Measurements from ENCODE around the gene TCF7L2. TPM values are rescaled to one million over a fixed set of nuclear protein-coding genes. Genes with fewer than 3 reads are reported as not detected.

TCF7L2 gene
- total and polyA plus RNA-seq, 9 of the 15 experiments (the other 6 are each of a cell fraction or from before 2014, with no cell fraction given), result 0.32 to 2.8 (median 0.92) TPM

DNA sequence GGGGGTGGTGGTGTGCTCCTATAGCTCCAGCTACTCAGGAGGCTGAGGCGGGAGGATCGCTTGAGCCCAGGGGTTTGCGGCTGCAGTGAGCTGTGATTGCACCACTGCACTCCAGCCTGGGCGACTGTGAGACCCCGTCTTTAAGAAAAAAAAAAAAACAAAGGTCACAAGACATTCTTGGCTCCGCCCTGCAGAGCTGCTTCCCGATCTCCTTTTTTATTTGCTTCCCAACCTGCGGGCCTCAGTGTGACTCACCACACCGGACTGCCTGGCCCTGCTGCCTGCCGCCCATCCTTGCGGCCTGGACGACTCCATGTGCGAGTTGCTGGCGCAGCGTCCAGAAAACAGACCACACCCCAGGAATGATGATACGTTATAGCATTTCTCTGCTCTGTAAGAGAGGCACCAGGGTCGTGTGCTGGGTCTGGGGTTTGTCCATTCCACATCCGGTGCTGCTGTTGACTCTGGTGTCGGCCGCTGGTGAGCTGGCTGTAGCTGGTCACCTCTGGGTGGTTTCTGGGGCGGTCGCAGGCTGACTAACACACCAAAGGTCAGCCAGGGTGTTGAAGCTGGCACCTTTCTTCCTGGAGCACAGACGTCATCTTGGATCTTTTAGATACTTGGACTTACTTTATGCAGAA is 123.6 kb downstream of the TCF7L2 start (continued):
- TF ChIP-seq, protein P1, sequence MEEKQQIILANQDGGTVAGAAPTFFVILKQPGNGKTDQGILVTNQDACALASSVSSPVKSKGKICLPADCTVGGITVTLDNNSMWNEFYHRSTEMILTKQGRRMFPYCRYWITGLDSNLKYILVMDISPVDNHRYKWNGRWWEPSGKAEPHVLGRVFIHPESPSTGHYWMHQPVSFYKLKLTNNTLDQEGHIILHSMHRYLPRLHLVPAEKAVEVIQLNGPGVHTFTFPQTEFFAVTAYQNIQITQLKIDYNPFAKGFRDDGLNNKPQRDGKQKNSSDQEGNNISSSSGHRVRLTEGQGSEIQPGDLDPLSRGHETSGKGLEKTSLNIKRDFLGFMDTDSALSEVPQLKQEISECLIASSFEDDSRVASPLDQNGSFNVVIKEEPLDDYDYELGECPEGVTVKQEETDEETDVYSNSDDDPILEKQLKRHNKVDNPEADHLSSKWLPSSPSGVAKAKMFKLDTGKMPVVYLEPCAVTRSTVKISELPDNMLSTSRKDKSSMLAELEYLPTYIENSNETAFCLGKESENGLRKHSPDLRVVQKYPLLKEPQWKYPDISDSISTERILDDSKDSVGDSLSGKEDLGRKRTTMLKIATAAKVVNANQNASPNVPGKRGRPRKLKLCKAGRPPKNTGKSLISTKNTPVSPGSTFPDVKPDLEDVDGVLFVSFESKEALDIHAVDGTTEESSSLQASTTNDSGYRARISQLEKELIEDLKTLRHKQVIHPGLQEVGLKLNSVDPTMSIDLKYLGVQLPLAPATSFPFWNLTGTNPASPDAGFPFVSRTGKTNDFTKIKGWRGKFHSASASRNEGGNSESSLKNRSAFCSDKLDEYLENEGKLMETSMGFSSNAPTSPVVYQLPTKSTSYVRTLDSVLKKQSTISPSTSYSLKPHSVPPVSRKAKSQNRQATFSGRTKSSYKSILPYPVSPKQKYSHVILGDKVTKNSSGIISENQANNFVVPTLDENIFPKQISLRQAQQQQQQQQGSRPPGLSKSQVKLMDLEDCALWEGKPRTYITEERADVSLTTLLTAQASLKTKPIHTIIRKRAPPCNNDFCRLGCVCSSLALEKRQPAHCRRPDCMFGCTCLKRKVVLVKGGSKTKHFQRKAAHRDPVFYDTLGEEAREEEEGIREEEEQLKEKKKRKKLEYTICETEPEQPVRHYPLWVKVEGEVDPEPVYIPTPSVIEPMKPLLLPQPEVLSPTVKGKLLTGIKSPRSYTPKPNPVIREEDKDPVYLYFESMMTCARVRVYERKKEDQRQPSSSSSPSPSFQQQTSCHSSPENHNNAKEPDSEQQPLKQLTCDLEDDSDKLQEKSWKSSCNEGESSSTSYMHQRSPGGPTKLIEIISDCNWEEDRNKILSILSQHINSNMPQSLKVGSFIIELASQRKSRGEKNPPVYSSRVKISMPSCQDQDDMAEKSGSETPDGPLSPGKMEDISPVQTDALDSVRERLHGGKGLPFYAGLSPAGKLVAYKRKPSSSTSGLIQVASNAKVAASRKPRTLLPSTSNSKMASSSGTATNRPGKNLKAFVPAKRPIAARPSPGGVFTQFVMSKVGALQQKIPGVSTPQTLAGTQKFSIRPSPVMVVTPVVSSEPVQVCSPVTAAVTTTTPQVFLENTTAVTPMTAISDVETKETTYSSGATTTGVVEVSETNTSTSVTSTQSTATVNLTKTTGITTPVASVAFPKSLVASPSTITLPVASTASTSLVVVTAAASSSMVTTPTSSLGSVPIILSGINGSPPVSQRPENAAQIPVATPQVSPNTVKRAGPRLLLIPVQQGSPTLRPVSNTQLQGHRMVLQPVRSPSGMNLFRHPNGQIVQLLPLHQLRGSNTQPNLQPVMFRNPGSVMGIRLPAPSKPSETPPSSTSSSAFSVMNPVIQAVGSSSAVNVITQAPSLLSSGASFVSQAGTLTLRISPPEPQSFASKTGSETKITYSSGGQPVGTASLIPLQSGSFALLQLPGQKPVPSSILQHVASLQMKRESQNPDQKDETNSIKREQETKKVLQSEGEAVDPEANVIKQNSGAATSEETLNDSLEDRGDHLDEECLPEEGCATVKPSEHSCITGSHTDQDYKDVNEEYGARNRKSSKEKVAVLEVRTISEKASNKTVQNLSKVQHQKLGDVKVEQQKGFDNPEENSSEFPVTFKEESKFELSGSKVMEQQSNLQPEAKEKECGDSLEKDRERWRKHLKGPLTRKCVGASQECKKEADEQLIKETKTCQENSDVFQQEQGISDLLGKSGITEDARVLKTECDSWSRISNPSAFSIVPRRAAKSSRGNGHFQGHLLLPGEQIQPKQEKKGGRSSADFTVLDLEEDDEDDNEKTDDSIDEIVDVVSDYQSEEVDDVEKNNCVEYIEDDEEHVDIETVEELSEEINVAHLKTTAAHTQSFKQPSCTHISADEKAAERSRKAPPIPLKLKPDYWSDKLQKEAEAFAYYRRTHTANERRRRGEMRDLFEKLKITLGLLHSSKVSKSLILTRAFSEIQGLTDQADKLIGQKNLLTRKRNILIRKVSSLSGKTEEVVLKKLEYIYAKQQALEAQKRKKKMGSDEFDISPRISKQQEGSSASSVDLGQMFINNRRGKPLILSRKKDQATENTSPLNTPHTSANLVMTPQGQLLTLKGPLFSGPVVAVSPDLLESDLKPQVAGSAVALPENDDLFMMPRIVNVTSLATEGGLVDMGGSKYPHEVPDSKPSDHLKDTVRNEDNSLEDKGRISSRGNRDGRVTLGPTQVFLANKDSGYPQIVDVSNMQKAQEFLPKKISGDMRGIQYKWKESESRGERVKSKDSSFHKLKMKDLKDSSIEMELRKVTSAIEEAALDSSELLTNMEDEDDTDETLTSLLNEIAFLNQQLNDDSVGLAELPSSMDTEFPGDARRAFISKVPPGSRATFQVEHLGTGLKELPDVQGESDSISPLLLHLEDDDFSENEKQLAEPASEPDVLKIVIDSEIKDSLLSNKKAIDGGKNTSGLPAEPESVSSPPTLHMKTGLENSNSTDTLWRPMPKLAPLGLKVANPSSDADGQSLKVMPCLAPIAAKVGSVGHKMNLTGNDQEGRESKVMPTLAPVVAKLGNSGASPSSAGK (IDR thresholded peaks at IDR 0.05), result peak; percentile 37; the same call in 1 of the 2 replicates
- TF ChIP-seq SMAD4 (CRISPR knock-in tag; conservative IDR thresholded peaks at IDR 0.05) (0 out of 2 replicates have a peak, but pooled peaks have one; percentile 15), ETV5 (CRISPR knock-in tag; IDR thresholded peaks at IDR 0.05; ENCODE audit: low read depth) (peak; percentile 56; the same call in 1 of the 2 replicates), MAX (CRISPR knock-in tag; IDR thresholded peaks at IDR 0.05) (peak; percentile 60), MYC (IDR thresholded peaks at IDR 0.05; ENCODE audit: low read depth, low read length) (peak; percentile 56), MYC (CRISPR knock-in tag; IDR thresholded peaks at IDR 0.05; ENCODE audit: borderline replicate concordance, low read depth) (no peak), IRF1 (CRISPR knock-in tag; IDR thresholded peaks at IDR 0.05; ENCODE audit: borderline replicate concordance) (no peak), L3MBTL2 (IDR thresholded peaks at IDR 0.05) (peak; percentile 61)
- TF ChIP-seq, protein P2, sequence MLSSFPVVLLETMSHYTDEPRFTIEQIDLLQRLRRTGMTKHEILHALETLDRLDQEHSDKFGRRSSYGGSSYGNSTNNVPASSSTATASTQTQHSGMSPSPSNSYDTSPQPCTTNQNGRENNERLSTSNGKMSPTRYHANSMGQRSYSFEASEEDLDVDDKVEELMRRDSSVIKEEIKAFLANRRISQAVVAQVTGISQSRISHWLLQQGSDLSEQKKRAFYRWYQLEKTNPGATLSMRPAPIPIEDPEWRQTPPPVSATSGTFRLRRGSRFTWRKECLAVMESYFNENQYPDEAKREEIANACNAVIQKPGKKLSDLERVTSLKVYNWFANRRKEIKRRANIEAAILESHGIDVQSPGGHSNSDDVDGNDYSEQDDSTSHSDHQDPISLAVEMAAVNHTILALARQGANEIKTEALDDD (IDR thresholded peaks at IDR 0.05), result 0 out of 2 replicates have a peak, but pooled peaks have one; percentile 21
